ES-I3 (cell line): Measurements from ENCODE around the gene NCKAP5.

Experiments used
- H3K36me3 ChIP-seq: 2 replicates; pipeline ENCODE4 v1.6.1; 2013; ENCODE audit warnings: mild to moderate bottlenecking, low read length, control low read depth, moderate library complexity; ENCODE audit not compliant: insufficient read depth
- H3K4me1 ChIP-seq: 2 replicates; pipeline ENCODE4 v1.6.1; 2013; ENCODE audit warnings: mild to moderate bottlenecking, control low read depth, low read length; ENCODE audit not compliant: insufficient read depth
- H3K9ac ChIP-seq: 2 replicates; pipeline ENCODE4 v1.6.1; 2013; ENCODE audit warnings: low read depth, mild to moderate bottlenecking, low read length, moderate library complexity
- H3K9me3 ChIP-seq: 2 replicates; pipeline ENCODE4 v1.6.1; 2013; ENCODE audit warnings: mild to moderate bottlenecking, low read length, moderate library complexity; ENCODE audit not compliant: control insufficient read depth, insufficient read depth

The NCKAP5 gene

GRCh38 chr2:132790207-132790785 lies 778.0 kb downstream of the NCKAP5 start:
- Histone ChIP-seq H3K4me1 (no peaks in the 10 kb centered on the region), H3K9me3 (no peaks in the 10 kb centered on the region), H3K36me3 (no peaks in the 10 kb centered on the region)

GRCh38 chr2:132789066-132789465 lies 779.2 kb downstream of the NCKAP5 start:
- H3K36me3 ChIP-seq: no peaks in the 10 kb centered on the region
- H3K9me3 ChIP-seq: no peaks in the 10 kb centered on the region
- H3K9ac ChIP-seq: no peak overlapping the region
- no peaks in the 10 kb centered on the region for H3K4me1 ChIP-seq

More at GRCh38 chr2:132790207-132790785, 778.0 kb downstream of the NCKAP5 start:
- no peak overlapping the region for H3K9ac ChIP-seq

GRCh38 chr2:132788310-132788838 lies 779.9 kb downstream of the NCKAP5 start:
- Histone ChIP-seq H3K4me1 (no peaks in the 10 kb centered on the region), H3K36me3 (no peaks in the 10 kb centered on the region), H3K9ac (no peak overlapping the region), H3K9me3 (no peaks in the 10 kb centered on the region)

- Histone ChIP-seq H3K9ac (no peak overlapping the region), H3K4me1 (no peaks in the 10 kb centered on the region), H3K9me3 (no peaks in the 10 kb centered on the region), H3K36me3 (no peaks in the 10 kb centered on the region; the same call in 1 of the 2 replicates)
Observed at GRCh38 chr2:132783883-132784282, 784.4 kb downstream of the NCKAP5 start.

GRCh38 chr2:132782176-132782783 lies 786.0 kb downstream of the NCKAP5 start:
- Histone ChIP-seq H3K4me1 (no peaks in the 10 kb centered on the region), H3K9me3 (no peaks in the 10 kb centered on the region), H3K9ac (no peak overlapping the region), H3K36me3 (no peaks in the 10 kb centered on the region; the same call in 1 of the 2 replicates)

- no peaks in the 10 kb centered on the region; the same call in 1 of the 2 replicates for H3K36me3 ChIP-seq
- no peak overlapping the region for H3K9ac ChIP-seq
- no peaks in the 10 kb centered on the region for H3K9me3 ChIP-seq
Observed at GRCh38 chr2:132780651-132781050, 787.6 kb downstream of the NCKAP5 start.

GRCh38 chr2:132779206-132779721 lies 789.0 kb downstream of the NCKAP5 start:
- Histone ChIP-seq H3K4me1 (no peaks in the 10 kb centered on the region), H3K36me3 (no peaks in the 10 kb centered on the region; the same call in 1 of the 2 replicates), H3K9me3 (no peaks in the 10 kb centered on the region), H3K9ac (no peak overlapping the region)

More at GRCh38 chr2:132780651-132781050, 787.6 kb downstream of the NCKAP5 start:
- H3K4me1 ChIP-seq: no peaks in the 10 kb centered on the region

GRCh38 chr2:132776287-132776686 lies 792.0 kb downstream of the NCKAP5 start:
- Histone ChIP-seq H3K9ac (no peak overlapping the region), H3K36me3 (no peaks in the 10 kb centered on the region), H3K4me1 (no peaks in the 10 kb centered on the region), H3K9me3 (no peaks in the 10 kb centered on the region)

GRCh38 chr2:132774189-132774588 lies 794.1 kb downstream of the NCKAP5 start:
- Histone ChIP-seq H3K9me3 (no peaks in the 10 kb centered on the region), H3K4me1 (no peaks in the 10 kb centered on the region), H3K36me3 (no peaks in the 10 kb centered on the region), H3K9ac (no peak overlapping the region)

- H3K36me3 ChIP-seq: no peaks in the 10 kb centered on the region
- no peaks in the 10 kb centered on the region for H3K4me1 ChIP-seq
- no peaks in the 10 kb centered on the region for H3K9me3 ChIP-seq
Observed at GRCh38 chr2:132773331-132773730, 794.9 kb downstream of the NCKAP5 start.

GRCh38 chr2:132772340-132772739 lies 795.9 kb downstream of the NCKAP5 start:
- Histone ChIP-seq H3K9me3 (no peaks in the 10 kb centered on the region), H3K36me3 (no peaks in the 10 kb centered on the region), H3K9ac (no peak overlapping the region), H3K4me1 (no peaks in the 10 kb centered on the region)

More at GRCh38 chr2:132773331-132773730, 794.9 kb downstream of the NCKAP5 start:
- H3K9ac ChIP-seq: no peak overlapping the region

- Histone ChIP-seq H3K4me1 (no peaks in the 10 kb centered on the region), H3K9me3 (no peaks in the 10 kb centered on the region), H3K36me3 (no peaks in the 10 kb centered on the region), H3K9ac (no peak overlapping the region)
Observed at GRCh38 chr2:132766573-132766972, 801.7 kb downstream of the NCKAP5 start.

GRCh38 chr2:132761437-132761836 lies 806.8 kb downstream of the NCKAP5 start:
- H3K4me1 ChIP-seq: peaks cover 12% of the 10 kb centered on the region
- H3K9me3 ChIP-seq: no peaks in the 10 kb centered on the region
- no peaks in the 10 kb centered on the region for H3K36me3 ChIP-seq
- no peak overlapping the region for H3K9ac ChIP-seq

GRCh38 chr2:132760971-132761370 lies 807.3 kb downstream of the NCKAP5 start:
- no peaks in the 10 kb centered on the region for H3K9me3 ChIP-seq
- no peaks in the 10 kb centered on the region for H3K36me3 ChIP-seq
- H3K4me1 ChIP-seq: peaks cover 12% of the 10 kb centered on the region
- no peak overlapping the region for H3K9ac ChIP-seq

GRCh38 chr2:132760405-132760804 lies 807.9 kb downstream of the NCKAP5 start:
- H3K9me3 ChIP-seq: no peaks in the 10 kb centered on the region

More at GRCh38 chr2:132760405-132760804, 807.9 kb downstream of the NCKAP5 start:
- H3K36me3 ChIP-seq: no peaks in the 10 kb centered on the region
- peaks cover 12% of the 10 kb centered on the region for H3K4me1 ChIP-seq
- H3K9ac ChIP-seq: no peak overlapping the region
